ENCODE measurements around the gene ZNF821. TPM values are rescaled to one million over a fixed set of nuclear protein-coding genes. Genes with fewer than 3 reads are reported as not detected.
A peak's percentile ranks its signal among the peaks of the same experiment; 100 is the strongest.

Gene ZNF821
- total RNA-seq, 1 experiment from 2014 or later: 5.9 TPM

- Histone ChIP-seq H3K4me2 (no peak overlapping the region), H3F3A (ENCODE audit: insufficient read depth, low read depth) (peaks cover 19% of the 10 kb centered on the region), H3K27me3 (ENCODE audit: insufficient read depth, low read depth) (no peaks in the 10 kb centered on the region), H3K9me2 (ENCODE audit: insufficient read depth) (no peaks in the 10 kb centered on the region), H3K27ac (no peak overlapping the region), H3K9me3 (ENCODE audit: insufficient read depth, low read depth) (peaks cover 6% of the 10 kb centered on the region; the same call in 1 of the 2 replicates), H3K4me1 (replicated peaks; ENCODE audit: insufficient read depth) (peaks cover 22% of the 10 kb centered on the region), H3K36me3 (ENCODE audit: low read depth) (peaks cover 62% of the 10 kb centered on the region), H3K79me2 (ENCODE audit: low read depth) (peaks cover 35% of the 10 kb centered on the region), H4K20me1 (ENCODE audit: insufficient read depth) (peaks cover 32% of the 10 kb centered on the region), H2AFZ (no peak overlapping the region), H3K4me3 (no peak overlapping the region)
- BruUV-seq (replicated peaks): TSS peak; percentile 15
- peak in 1 of 2 experiments; percentile 18 for DNase-seq
- POLR2A ChIA-PET (ENCODE audit: unreplicated experiment): no interaction called here
- intact Hi-C loops (cut with micrococcal nuclease; ENCODE audit: unreplicated experiment): no loop called here
- TF ChIP-seq, protein P1, sequence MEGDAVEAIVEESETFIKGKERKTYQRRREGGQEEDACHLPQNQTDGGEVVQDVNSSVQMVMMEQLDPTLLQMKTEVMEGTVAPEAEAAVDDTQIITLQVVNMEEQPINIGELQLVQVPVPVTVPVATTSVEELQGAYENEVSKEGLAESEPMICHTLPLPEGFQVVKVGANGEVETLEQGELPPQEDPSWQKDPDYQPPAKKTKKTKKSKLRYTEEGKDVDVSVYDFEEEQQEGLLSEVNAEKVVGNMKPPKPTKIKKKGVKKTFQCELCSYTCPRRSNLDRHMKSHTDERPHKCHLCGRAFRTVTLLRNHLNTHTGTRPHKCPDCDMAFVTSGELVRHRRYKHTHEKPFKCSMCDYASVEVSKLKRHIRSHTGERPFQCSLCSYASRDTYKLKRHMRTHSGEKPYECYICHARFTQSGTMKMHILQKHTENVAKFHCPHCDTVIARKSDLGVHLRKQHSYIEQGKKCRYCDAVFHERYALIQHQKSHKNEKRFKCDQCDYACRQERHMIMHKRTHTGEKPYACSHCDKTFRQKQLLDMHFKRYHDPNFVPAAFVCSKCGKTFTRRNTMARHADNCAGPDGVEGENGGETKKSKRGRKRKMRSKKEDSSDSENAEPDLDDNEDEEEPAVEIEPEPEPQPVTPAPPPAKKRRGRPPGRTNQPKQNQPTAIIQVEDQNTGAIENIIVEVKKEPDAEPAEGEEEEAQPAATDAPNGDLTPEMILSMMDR (conservative IDR thresholded peaks at IDR 0.05): no peak
- TF ChIP-seq EZH2 (IDR thresholded peaks at IDR 0.05; ENCODE audit: low read depth): no peak
- CTCF ChIA-PET: no interaction called here
Observed at GRCh38 chr16:71923941-71924690, 40.1 kb upstream of the ZNF821 start.

DNA sequence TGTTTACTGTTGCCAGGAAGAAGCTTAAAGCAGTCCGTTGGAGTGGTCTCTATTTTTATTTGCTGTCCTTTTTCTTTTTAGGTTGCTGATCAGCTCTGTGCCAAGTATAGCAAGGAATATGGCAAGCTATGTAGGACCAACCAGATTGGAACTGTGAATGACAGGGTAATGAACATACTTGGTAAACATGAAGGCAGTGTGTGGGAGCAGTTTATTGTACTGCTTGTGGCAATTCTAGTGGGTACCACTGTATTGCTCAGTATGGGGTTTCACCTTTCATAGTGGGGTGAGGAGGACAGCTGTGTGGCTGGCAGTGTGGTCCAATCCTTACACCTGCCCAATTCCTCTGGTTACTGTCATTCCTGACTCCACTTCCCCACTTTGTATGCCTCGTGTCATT, 36.7 kb upstream of the ZNF821 start:
- intact Hi-C loops (cut with micrococcal nuclease; ENCODE audit: unreplicated experiment): no loop called here
- Histone ChIP-seq H3K36me3 (ENCODE audit: low read depth) (peaks cover 65% of the 10 kb centered on the region), H3K79me2 (ENCODE audit: low read depth) (peaks cover 48% of the 10 kb centered on the region), H3F3A (ENCODE audit: insufficient read depth, low read depth) (peaks cover 14% of the 10 kb centered on the region; the same call in 1 of the 2 replicates), H3K4me2 (no peak overlapping the region), H3K9me3 (ENCODE audit: insufficient read depth, low read depth) (peaks cover 7% of the 10 kb centered on the region; the same call in 1 of the 2 replicates), H3K4me3 (no peak overlapping the region), H3K27ac (no peak overlapping the region), H3K4me1 (replicated peaks; ENCODE audit: insufficient read depth) (no peaks in the 10 kb centered on the region), H3K27me3 (ENCODE audit: insufficient read depth, low read depth) (no peaks in the 10 kb centered on the region), H4K20me1 (ENCODE audit: insufficient read depth) (peaks cover 33% of the 10 kb centered on the region), H3K9me2 (ENCODE audit: insufficient read depth) (no peaks in the 10 kb centered on the region), H2AFZ (no peak overlapping the region)
- TF ChIP-seq EZH2 (IDR thresholded peaks at IDR 0.05; ENCODE audit: low read depth): no peak
- TF ChIP-seq, protein P1 (conservative IDR thresholded peaks at IDR 0.05): no peak
- ChIA-PET POLR2A (ENCODE audit: unreplicated experiment) (no interaction called here), CTCF (no interaction called here)
- no TSS peak for BruUV-seq (replicated peaks)
- no peak for DNase-seq

- H3F3A ChIP-seq (ENCODE audit: insufficient read depth, low read depth): peaks cover 10% of the 10 kb centered on the region; the same call in 1 of the 2 replicates
- intact Hi-C loops (cut with micrococcal nuclease; ENCODE audit: unreplicated experiment): no loop called here
- no peaks in the 10 kb centered on the region for H3K9me2 ChIP-seq (ENCODE audit: insufficient read depth)
- no peak overlapping the region for H3K4me2 ChIP-seq
- ChIA-PET CTCF (no interaction called here), POLR2A (ENCODE audit: unreplicated experiment) (no interaction called here)
- H3K27ac ChIP-seq: no peak overlapping the region
- DNase-seq: no peak
- no peaks in the 10 kb centered on the region for H3K27me3 ChIP-seq (ENCODE audit: insufficient read depth, low read depth)
- H3K36me3 ChIP-seq (ENCODE audit: low read depth): peaks cover 65% of the 10 kb centered on the region
- no TSS peak for BruUV-seq (replicated peaks)
- peaks cover 61% of the 10 kb centered on the region for H3K79me2 ChIP-seq (ENCODE audit: low read depth)
- peaks cover 43% of the 10 kb centered on the region for H4K20me1 ChIP-seq (ENCODE audit: insufficient read depth)
- TF ChIP-seq, protein P1 (conservative IDR thresholded peaks at IDR 0.05): no peak
- no peak for TF ChIP-seq EZH2 (IDR thresholded peaks at IDR 0.05; ENCODE audit: low read depth)
- no peaks in the 10 kb centered on the region for H3K4me1 ChIP-seq (replicated peaks; ENCODE audit: insufficient read depth)
- H2AFZ ChIP-seq: no peak overlapping the region
- H3K4me3 ChIP-seq: no peak overlapping the region
- peaks cover 7% of the 10 kb centered on the region; the same call in 1 of the 2 replicates for H3K9me3 ChIP-seq (ENCODE audit: insufficient read depth, low read depth)
Observed at GRCh38 chr16:71919035-71919434, 35.1 kb upstream of the ZNF821 start.
